ENCODE results near the gene SAMD3. TPM values are rescaled to one million over a fixed set of nuclear protein-coding genes. Genes with fewer than 3 reads are reported as not detected.

SAMD3 gene
- total and polyA plus RNA-seq, 2 of the 8 experiments (the other 6 are each of a cell fraction or from before 2014, with no cell fraction given), result 1.8 to 1.9 TPM

GRCh38 chr6:130207979-130208649 lies 14.6 kb downstream of the SAMD3 start:
- Histone ChIP-seq H3K27ac (ENCODE audit: low read depth, low read length) (no peak overlapping the region), H2AK5ac (ENCODE audit: low read depth, low read length) (no peak overlapping the region), H3K9me3 (ENCODE audit: insufficient read depth in 2 of 2, low read depth in 1 of 2, low read length in 1 of 2) (peaks cover 5 to 8% of the 10 kb centered on the region in 2 experiments; a peak in 3 of 4 replicates), H4K20me1 (replicated peaks in 1 of 2; ENCODE audit: control insufficient read depth in 1 of 2, insufficient read depth in 2 of 2, low read length in 2 of 2) (no peaks in the 10 kb centered on the region), H3K79me1 (ENCODE audit: low read depth, low read length) (no peaks in the 10 kb centered on the region), H4K91ac (replicated peaks; ENCODE audit: insufficient read length, low read length) (no peak overlapping the region), H2BK12ac (ENCODE audit: low read depth, low read length) (no peak overlapping the region), H3K4me1 (replicated peaks in 1 of 4; ENCODE audit: control insufficient read depth in 3 of 4, insufficient read depth in 4 of 4, low read length in 3 of 4) (peaks cover 0 to 7% (median 3%) of the 10 kb centered on the region in 4 experiments; a peak in 2 of 7 replicates), H3K18ac (ENCODE audit: extremely low read depth, low read length) (no peak overlapping the region), H3K9ac (replicated peaks in 1 of 4; ENCODE audit: extremely low read depth in 1 of 4, low read depth in 3 of 4, low read length in 3 of 4) (no peak overlapping the region), H3K23ac (ENCODE audit: insufficient read length) (no peak overlapping the region), H3K56ac (replicated peaks; ENCODE audit: insufficient read length, low read depth, low read length) (no peak overlapping the region), H2BK20ac (ENCODE audit: low read length) (no peak overlapping the region), H3K23me2 (ENCODE audit: low read depth, low read length) (no peaks in the 10 kb centered on the region; the same call in 1 of the 2 replicates), H3K14ac (ENCODE audit: insufficient read length) (no peak overlapping the region), H3K4me3 (ENCODE audit: extremely low read depth in 1 of 4, insufficient read depth in 2 of 4, low read depth in 3 of 4, low read length in 4 of 4) (no peak overlapping the region), H4K8ac (ENCODE audit: extremely low read depth, insufficient read depth, low read length) (no peak overlapping the region), H4K5ac (ENCODE audit: insufficient read length, low read depth, low read length) (no peak overlapping the region), H2AFZ (ENCODE audit: low read length) (no peak overlapping the region), H2BK5ac (ENCODE audit: low read depth, low read length) (no peak overlapping the region; the same call in 1 of the 2 replicates), H3K79me2 (ENCODE audit: control insufficient read depth in 1 of 2, insufficient read depth in 2 of 2, low read length in 2 of 2) (no peaks in the 10 kb centered on the region), H3K4ac (replicated peaks; ENCODE audit: insufficient read length, low read depth, low read length) (no peak overlapping the region), H3K4me2 (ENCODE audit: insufficient read depth in 1 of 2, low read depth in 2 of 2, low read length in 2 of 2) (no peak overlapping the region), H2BK120ac (replicated peaks; ENCODE audit: low read depth, low read length) (no peak overlapping the region), H2BK15ac (ENCODE audit: low read length) (no peak overlapping the region), H3K27me3 (replicated peaks in 1 of 4; ENCODE audit: control insufficient read depth in 3 of 4, extremely low read depth in 1 of 4, insufficient read depth in 3 of 4, low read length in 3 of 4) (no peaks in the 10 kb centered on the region), H3K36me3 (ENCODE audit: control insufficient read depth in 2 of 4, insufficient read depth in 4 of 4, low read length in 3 of 4) (peaks cover 0 to 5% (median 0%) of the 10 kb centered on the region in 4 experiments; a peak in 2 of 8 replicates)
- FAIRE-seq, result no peak
- DNase-seq (ENCODE audit: low read depth in 1 of 2, low spot score in 2 of 2), result no peak
- CTCF ChIA-PET (ENCODE audit: partially characterized antibody), result interaction anchor here (0.7 to 1.4 kb wide), 2 partner anchors 15 to 85 kb away, joined by 3 to 4 read pairs; partner anchors contain the start of gene SAMD3
- WGBS, 2 experiments (ENCODE audit: extremely low coverage in 1 of 2, insufficient coverage in 1 of 2, insufficient read length in 1 of 2, insufficient replicate concordance in 2 of 2, low coverage in 1 of 2, low lambda C conversion rate in 2 of 2, missing lambda C conversion rate in 1 of 2), result 90% methylated on average over 10 of the region's 10 CpGs; no CpG with 5 or more reads in 1 of the 2 experiments
- POLR2A ChIA-PET (ENCODE audit: partially characterized antibody), result no interaction called here

Measured in H1 (cell line).